ENCODE results near the gene PLBD2.
A peak's percentile ranks its signal among the peaks of the same experiment; 100 is the strongest.

PLBD2 gene
- 6.1 to 6.3 reads per million in 2 donors for total RNA-seq

- peak; percentile 95 for DNase-seq
Measured at GRCh38 chr12:113358381-113359132, at the start of gene PLBD2. TSS of gene PLBD2 (plus strand) at chr12:113358587. CDS start at chr12:113358601, 14 bp downstream.

- DNase-seq: no peak
Measured at GRCh38 chr12:113310489-113310888, 47.9 kb upstream of the PLBD2 start.

DNA sequence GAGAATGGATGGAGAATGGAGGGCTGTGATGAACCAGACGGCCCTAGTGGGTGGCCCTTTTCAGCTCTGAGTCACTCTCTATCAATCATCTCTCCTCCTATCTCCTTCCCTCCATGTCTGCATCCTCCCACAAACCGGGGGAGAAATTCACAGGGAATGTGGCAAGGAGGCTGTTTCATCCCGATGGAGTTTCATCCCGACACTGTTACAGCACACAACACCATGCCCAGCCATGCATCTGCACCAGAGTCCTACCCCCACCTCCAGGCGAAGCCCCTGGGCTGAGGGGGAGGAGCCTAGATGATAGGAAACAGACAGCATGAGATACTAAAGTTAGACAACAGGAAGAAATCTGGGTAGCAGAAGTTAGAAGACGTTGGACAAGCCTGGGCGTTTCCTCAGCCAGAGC, 44.3 kb upstream of the PLBD2 start:
- DNase-seq: no peak

GRCh38 chr12:113315358-113315757, 43.0 kb upstream of the PLBD2 start:
- no peak for DNase-seq

GRCh38 chr12:113316155-113316554, 42.2 kb upstream of the PLBD2 start:
- no peak for DNase-seq

DNA sequence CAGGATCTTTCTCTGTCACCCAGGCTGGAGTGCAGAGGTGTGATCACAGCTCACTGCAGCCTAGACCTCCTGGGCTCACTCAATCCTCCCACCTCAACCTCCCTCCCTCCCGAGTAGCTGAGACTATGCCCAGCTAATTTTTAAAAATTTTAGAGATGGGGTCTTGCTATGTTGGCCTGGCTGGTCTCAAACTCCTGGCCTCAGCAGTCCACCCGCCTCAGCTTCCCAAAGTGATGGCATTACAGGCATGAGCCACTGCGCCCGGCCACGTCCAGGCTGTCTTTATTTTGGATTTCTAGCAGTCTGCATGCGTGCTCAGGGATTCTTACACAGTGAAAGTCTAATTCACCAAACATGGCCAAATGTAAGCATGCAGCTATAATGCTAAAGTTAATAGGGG, 41.3 kb upstream of the PLBD2 start:
- DNase-seq: no peak

DNA sequence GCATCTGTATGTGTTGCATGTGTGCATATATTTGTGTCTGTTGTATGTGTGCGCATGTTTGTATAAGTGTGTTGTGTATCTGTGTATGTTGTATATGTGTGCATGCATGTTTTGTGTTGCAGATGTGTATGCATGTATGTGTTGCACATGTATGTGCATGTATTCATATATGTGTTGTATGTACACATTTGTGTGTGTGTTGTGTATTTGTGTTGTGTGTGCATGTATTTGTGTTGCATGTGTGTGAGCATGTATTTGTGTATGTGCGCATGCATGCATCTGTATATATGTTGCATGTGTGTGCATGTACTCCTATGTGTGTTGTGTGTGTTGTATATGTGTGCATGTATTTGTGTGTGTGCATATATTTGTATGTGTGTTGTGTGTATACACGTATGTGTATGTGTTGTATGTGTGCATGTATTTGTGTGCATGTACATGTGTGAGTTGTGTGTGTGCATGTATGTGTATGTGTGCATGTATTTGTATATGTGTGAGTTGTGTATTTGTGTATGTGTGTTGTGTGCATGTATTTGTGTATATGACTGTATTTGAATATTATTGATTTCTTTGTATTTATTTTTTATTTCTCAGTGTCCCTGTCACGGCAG, 40.2 kb upstream of the PLBD2 start:
- DNase-seq: no peak

- DNase-seq: no peak
Measured at GRCh38 chr12:113318900-113319628, 39.3 kb upstream of the PLBD2 start.

- no peak for DNase-seq
Measured at GRCh38 chr12:113320401-113320800, 38.0 kb upstream of the PLBD2 start.

- no peak for DNase-seq
Measured at GRCh38 chr12:113322343-113322742, 36.0 kb upstream of the PLBD2 start.

DNA sequence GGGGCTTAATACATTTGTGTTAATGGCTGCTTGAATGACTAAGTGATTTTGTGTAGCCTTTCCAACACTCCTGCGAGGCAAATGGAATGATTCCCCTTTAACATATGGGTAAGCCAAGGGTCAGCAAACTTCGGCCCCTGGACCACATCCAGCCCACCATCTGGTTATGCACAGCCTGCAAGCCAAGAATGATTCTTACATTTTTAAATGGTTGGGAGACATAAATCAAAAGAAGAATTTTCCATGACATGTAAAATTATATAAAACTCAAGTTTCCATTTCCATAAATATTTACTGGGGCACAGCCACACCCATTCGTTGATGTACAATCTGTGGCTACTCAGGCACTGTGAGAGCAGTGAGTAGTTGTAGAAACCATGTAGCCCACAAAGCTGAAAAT, 32.5 kb upstream of the PLBD2 start:
- no peak for DNase-seq

GRCh38 chr12:113326775-113327395, 31.5 kb upstream of the PLBD2 start:
- no peak for DNase-seq

DNA sequence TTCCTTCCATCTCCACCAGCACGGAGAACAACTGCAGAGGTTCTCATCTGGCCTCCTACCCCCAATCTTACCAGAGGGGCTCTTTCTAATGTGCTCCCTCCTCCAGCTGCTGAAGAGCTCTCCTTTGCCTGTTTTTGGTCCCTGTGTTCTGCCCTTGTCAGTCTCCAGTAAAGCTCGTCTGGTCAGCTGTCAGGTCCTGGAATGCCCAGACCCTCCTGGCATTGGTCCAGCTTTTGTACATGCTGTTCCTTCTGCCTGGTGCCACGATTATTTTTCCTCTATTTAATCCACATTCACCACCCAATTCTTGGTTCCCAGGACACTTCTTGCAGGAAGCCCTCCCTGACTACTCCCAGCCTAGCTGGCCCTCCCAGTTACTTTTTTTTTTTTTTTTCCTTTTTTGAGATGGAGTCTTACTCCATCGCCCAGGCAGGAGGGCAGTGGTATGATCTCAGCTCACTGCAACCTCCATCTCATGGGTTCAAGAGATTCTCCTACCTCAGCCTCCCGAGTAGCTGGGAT, 30.0 kb upstream of the PLBD2 start:
- no peak for DNase-seq

DNA sequence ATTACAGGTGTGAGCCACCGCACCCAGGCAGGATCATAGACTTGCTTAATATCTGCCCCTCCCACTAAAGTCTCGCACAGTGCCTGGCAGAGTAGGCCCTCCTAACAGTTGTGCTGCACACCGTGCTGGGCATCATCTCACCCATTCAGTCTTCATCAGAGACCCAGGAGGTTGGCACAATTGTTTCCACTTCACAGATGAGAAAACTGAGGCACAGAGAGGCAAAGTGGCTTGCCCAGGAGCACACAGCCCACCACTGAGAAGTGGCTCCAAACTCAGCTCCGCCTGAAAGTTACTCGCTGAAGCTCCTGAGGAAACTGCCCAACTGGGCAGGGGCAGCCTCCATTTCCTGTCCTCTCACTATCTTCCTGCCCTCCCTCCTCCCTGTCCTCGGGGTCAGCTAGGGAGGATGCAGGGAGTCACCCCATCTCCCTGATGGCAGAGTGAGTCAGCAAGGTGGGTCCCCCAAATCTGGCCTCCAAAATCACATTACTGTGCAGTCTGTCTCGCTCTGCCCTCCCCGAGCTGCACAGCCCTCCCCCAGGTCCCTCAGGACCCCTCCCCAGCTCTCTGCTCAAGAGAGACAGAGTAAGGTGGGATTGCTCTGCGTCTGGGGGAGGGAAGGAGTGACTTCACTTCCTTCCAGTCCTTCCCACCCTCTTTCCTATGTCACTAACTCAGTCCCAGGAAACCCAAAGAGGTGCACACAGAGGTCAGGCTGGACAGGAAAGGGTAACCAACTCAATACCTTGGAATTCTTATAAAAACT, 29.2 kb upstream of the PLBD2 start:
- DNase-seq: no peak

GRCh38 chr12:113329791-113330417, 28.5 kb upstream of the PLBD2 start:
- DNase-seq: no peak

DNA sequence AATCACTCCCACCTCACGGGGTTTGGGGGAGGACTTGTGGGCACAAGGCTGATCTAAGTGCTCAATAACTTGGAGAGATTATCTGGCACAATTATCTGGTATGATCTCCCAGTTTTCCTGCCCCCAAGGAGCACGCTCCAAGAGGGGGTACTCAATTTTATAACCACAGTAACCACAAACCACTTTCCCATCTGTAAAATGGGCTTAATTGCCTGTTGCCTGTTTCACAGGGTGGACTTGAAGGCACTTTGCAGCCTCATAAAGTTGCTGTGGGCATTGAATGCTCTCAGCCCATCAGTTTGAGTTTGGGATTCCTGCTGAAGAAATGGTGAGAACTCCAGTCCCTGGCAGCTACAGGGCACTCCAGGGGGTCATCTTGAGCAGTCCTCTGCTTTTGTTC, 27.9 kb upstream of the PLBD2 start:
- no peak for DNase-seq

DNA sequence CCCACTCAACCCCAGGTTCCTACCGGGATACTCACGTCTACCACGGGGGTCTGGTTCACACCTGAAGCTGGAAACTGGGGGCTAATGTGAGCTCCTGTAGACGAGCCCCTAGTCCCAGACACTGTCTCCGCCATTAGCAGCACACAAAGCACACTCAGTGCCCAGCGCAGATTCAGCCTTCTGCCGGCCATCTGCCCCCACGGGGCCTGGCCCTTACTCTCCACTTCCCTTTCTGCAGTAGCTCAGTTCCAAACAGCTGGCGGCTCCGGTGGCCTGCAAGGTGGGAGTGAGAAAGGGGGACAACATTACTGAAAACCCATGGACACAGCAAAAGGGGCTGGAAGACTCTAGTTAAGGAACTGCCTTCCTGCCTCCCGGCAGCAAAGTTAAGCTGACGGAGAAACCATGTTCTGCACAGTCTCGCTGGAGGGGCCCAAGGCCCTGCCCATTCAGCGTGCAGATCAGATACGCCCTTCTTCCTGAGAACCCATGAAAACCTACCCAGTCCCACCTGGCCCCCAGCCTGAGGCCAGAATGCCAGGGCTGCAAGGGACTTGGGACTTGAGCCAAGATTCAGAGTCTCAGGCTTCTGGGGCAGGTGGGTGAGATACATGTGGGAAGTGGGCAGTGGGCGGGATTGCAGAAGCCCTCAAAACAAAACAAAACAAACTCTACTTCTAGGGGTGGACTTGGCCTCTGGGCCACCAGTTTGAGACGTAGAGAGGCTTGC, 25.5 kb upstream of the PLBD2 start:
- no peak for DNase-seq

DNA sequence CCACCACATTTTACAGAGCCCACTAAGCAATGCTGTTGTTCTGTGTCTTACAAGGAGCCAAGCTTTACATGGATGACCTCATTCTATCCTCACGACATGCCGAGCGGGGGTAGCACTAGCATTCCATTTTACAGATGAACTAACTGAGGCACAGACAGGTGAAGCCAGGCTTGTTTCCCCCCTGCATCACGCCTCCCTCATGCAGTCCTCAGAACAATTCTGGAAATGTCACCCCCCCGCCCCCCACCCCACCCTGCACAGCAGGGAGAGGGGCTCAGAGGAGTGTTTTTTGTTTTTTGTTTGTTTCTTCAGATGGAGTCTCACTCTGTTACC, 25.0 kb upstream of the PLBD2 start:
- no peak for DNase-seq

DNA sequence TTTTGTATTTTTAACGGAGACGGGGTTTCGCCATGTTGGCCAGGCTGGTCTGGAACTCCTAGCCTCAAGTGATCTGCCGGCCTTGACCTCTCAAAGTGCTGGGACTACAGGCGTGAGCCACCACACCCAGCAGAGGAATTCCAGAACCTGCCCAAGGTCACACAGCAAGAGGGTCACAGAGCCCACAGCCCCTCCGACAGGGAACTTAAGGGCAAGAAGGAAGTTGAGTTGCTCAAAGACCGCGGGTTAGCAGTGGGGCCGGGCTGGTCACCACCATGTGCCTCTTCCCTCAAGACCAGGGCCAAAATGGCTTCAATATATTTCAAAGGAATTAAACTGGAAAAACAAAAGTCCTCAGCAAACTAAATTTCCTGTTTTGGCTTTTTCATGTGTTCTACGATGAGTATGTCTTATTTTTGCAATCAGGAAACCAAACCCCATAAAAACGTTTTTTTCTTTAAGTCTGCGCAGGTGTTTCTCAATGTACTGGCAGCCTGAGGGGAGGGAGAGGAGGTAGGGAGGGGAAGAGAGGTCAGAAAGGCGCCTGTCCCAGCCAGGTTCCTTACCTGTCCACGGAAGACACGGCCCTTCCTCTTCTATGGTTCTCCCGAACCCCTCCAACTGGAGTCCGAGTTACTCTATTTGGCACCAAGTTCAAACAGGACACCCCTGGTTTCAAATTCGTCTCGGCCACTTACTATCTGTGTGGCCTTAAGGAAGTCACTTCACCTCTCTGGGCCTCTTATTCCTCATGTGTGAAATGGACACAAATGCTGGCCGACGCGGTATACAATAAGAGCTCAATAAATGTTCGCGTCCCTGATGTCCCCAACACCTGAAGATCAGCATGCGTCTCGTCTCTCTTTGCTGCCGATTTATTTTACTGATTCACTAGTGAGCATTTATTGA, 24.3 kb upstream of the PLBD2 start:
- DNase-seq: no peak

Measured in activated gamma-delta T cell (primary cell).